Fibroblast of skin of left quadriceps (primary cell): ENCODE data around the gene MON1B.

Source experiments
- DNase-seq, 2 experiments: peaks; one replicate each; pipeline ENCODE4 v3.0.0-alpha.2; 2013; ENCODE audit warnings: low read depth in 2 of 2

MON1B gene

DNA sequence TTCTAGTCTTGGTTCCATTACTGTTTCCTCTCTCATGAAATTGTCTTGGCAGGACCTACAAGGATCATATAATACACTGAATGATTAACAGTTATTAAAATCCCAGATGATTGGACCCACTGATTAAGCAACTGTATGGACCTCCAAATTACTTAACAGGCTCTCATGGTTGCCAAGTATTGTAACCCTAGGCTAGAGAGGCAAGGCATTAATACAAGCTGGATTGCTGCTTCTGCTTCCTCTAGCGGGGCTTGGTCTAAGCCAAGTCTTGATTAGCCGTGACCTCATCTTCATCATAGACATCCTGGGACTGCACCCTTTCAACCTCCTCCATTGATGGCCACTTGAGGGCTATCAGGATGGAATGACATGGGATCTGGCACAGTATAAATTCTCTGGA is 55.2 kb downstream of the MON1B start:
- no peak for DNase-seq

DNA sequence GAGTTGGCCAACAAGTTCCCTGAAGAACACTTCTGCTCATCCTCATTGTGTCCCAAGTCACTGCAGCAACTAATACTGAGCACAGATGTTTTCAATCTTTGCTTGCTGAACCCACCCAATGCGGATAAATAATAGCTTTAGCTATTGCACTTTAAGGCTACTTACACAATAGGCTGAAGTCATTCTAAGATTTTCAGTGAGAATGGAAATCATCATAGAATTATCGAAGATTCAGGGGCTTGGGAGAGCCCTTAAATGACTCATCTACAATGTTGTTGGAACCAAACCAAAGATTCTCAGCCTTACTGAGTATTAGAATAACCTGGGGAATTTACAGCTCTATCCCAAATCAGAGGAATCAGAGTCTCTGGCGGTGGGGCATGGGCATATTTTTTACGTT is 59.4 kb downstream of the MON1B start:
- DNase-seq: peak; percentile 40 to 42
